NCI-H2196 (cell line): Measurements from ENCODE around the gene CXXC5.
"Not testable (repeated sequence)": the region's sequence is repeated elsewhere in the genome, so short reads cannot be mapped to it uniquely, and the experiment has no call there.

Experiments used
- DNase-seq: peaks from one replicate; lab custom pipeline; 2025; ENCODE audit not compliant: unreplicated experiment; lab: John Stamatoyannopoulos, UW

CXXC5 gene

DNA sequence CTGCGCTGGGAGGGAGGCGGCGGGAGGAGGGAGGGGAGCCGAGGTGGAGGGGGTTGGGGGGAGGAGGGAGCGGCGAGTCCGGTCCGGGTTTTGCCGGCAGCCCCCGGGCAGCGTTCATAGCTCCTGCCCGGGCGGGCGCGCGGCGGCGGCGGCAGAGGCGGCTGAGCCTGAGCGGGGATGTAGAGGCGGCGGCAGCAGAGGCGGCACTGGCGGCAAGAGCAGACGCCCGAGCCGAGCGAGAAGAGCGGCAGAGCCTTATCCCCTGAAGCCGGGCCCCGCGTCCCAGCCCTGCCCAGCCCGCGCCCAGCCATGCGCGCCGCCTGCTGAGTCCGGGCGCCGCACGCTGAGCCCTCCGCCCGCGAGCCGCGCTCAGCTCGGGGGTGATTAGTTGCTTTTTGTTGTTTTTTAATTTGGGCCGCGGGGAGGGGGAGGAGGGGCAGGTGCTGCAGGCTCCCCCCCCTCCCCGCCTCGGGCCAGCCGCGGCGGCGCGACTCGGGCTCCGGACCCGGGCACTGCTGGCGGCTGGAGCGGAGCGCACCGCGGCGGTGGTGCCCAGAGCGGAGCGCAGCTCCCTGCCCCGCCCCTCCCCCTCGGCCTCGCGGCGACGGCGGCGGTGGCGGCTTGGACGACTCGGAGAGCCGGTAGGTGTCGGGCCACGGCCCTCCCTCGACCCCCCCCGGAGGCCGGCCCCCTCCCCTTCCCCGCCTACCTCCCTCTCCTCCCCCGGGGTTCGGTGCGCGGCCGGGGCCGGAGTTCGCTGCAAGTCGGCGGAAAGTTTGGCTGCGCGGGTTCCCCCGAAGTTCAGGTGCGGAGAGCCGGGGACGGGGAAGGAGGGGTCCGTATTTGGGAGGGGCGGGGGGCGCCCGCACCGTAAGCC lies at the start of gene CXXC5:
Gene CXXC5, plus strand, starts transcription at position 145 of the 877 bp plus-strand sequence. CDS start 32,175 bp downstream, outside the sequence.
- peak; percentile 82 for DNase-seq

- DNase-seq, result not testable (repeated sequence)
Observed at GRCh38 chr5:139598601-139598965, 49.6 kb upstream of the CXXC5 start.

- DNase-seq, result no peak
Observed at GRCh38 chr5:139600336-139600949, 47.7 kb upstream of the CXXC5 start.

GRCh38 chr5:139601429-139601828 lies 46.7 kb upstream of the CXXC5 start:
- no peak for DNase-seq

DNA sequence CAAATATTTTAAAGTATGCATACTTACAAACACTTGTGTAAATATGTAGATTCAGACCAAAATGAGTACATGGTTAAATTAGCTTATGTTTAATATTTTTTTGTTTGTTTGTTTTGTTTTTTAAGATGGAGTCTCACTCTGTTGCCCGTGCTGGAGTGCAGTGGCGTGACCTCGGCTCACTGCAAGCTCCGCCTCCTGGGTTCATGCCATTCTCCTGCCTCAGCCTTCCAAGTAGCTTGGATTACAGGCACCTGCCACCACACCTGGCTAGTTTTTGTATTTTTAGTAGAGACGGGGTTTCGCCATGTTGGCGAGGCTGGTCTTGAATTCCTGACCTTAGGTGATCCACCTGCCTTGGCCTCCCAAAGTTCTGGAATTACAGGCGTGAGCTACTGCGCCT lies 46.2 kb upstream of the CXXC5 start:
- DNase-seq, result not testable (repeated sequence)

DNA sequence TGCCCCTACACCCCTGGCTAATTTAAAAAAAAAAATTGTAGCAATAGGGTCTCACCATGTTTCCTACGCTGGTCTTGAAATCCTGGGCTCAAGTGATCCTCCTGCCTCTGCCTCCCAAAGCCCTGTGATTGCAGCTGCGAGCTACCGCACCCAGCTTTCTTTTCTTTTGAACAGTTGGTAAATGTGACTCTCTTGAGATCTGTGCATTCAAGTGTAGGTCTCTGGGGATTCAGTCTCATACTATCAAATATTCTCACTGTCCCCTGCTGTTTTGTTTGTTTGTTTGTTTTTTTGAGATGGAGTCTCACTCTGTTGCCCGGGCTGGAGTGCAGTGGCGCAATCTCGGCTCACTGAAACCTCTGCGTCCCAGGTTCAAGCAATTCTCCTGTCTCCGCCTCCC lies 42.3 kb upstream of the CXXC5 start:
- DNase-seq, result no peak

- DNase-seq, result no peak
Observed at GRCh38 chr5:139611703-139612584, 36.2 kb upstream of the CXXC5 start.

GRCh38 chr5:139619861-139620260 lies 28.3 kb upstream of the CXXC5 start:
- DNase-seq, result no peak

DNA sequence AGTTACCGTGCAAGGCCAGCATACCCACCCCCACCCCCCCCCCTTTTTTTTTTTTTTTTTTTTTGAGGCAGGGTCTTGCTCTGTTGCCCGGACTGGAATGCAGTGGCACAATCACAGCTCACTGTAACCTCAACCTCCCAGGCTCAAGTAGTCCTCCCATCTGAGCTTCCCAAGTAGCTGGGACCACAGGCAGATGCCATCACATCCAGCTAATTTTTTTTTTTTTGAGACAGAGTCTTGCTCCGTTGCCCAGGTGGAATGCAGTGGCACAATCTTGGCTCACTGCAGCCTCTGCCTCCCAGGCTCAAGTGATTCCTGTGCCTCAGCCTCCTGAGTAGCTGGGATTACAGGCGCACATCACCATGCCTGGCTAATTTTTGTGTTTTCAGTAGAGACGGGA lies 22.8 kb upstream of the CXXC5 start:
- DNase-seq, result not testable (repeated sequence)

DNA sequence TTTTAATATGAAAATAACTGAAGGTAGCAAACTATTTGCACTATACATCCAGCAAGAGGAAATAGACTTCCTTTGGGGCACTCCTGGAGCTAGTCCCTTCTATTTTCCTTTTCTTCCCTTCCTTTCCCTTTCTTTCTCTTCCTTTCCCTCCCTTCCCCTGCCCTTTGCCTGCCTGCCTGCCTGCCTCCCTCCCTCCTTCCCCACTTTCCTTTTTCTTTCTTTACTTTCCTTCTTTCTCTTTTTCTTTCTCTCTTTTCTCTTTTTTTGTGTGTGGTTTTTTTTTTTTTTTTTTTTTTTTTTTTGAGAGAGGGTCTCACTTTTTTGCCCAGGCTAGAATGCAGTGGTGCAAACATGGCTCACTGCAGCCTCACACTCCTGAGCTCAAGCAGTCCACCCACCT lies 17.3 kb upstream of the CXXC5 start:
- DNase-seq, result no peak

- no peak for DNase-seq
Observed at GRCh38 chr5:139631520-139632165, 16.5 kb upstream of the CXXC5 start.

- peak; percentile 75 for DNase-seq
Observed at GRCh38 chr5:139633295-139634027, 14.7 kb upstream of the CXXC5 start.

DNA sequence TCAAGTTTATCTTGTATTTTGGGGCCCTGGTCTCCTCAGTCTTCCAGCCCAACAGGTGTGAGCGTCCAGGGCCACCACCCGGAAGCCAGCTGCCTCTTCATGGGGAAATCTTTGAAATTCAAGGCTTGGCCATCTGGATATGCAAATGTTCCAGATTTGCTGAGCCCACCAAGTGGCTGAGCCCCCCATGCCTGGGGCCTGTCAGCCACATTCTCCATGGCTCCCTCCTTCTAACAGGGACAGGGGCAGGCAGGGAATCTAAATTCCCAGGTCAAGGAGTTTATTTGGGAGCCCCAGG lies 14.2 kb upstream of the CXXC5 start:
- no peak for DNase-seq

GRCh38 chr5:139634541-139634940 lies 13.6 kb upstream of the CXXC5 start:
- DNase-seq, result no peak

GRCh38 chr5:139635191-139635590 lies 13.0 kb upstream of the CXXC5 start:
- DNase-seq, result no peak

- peak; percentile 79 for DNase-seq
Observed at GRCh38 chr5:139635606-139636206, 12.4 kb upstream of the CXXC5 start.

DNA sequence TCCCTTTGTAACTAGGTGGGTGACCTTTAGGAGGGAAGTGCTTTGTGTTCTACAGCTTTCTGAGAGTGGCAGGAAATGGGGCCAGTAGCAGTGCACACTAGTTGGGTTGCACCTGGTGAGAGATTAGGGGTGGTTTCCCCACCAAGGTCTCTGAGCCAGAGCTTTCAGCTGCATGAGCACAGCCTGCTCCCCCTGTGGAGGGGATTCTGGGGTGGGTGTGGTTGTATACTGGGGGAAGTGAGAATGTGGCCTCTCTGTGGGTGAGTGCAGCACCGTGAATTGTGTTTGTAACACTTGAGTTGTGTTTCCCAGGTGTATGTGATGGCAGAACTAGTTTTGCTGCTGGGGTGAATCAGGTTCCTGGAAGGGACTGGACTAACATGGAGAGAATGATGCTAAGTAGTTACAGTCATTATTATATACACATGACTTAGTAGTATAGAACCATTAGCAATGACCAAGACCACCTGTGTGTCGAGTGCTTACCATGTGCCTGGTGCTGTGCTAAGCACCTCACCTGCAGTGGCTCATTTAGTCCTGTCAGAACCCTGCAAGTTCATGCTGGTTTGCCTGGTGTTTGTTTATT lies 11.8 kb upstream of the CXXC5 start:
- peak; percentile 56 for DNase-seq

DNA sequence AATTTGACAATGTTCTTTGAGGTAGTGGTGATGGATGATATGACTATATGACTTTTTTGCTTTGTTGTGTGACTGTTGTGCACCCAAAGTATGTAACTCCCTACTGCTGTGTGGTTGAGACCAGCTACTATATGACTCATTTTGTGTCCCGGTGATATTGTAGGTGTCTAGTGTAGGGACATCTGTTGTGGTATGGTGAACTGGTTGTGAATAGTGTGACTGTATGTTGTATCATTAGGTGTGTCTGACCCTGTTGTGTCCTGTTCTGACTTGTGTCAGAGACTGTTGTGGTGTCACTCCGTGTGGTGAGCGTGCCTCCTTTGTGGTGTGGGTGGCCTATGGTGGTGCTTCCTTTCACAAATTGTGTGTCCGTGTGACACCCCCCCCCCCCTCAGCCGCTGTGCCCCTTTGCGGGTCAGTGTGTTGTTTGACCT lies 11.2 kb upstream of the CXXC5 start:
- DNase-seq, result no peak

- DNase-seq, result peak; percentile 87
Observed at GRCh38 chr5:139637438-139638089, 10.6 kb upstream of the CXXC5 start.
